ENCODE measurements around the gene NOTCH4. TPM values are rescaled to one million over a fixed set of nuclear protein-coding genes. Genes with fewer than 3 reads are reported as not detected.
A peak's percentile ranks its signal among the peaks of the same experiment; 100 is the strongest.

The NOTCH4 gene
- total and polyA plus RNA-seq, 9 of the 15 experiments (the other 6 are each of a cell fraction or from before 2014, with no cell fraction given): 0.24 to 4.3 (median 1.7) TPM

DNA sequence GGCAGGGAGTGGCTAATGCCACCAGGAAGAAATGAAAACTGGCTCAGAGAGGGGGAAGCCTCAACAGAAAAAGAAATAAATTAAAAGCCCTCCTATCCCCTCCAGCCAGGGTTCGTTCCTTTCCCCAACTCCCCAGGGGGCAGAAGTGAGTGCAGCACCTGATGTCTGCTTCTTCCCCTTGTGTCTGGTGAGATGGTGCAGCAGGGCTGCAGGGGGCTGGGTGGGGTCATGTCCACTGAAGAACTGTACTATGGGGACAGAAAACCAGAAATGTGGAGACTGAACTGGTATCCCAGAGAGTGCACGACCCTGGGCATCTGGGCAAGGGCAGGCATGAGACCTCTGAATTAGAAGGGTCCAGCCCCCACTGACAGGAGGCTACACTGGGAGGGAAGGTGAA is 55.5 kb downstream of the NOTCH4 start (continued):
- TF ChIP-seq, protein P1, sequence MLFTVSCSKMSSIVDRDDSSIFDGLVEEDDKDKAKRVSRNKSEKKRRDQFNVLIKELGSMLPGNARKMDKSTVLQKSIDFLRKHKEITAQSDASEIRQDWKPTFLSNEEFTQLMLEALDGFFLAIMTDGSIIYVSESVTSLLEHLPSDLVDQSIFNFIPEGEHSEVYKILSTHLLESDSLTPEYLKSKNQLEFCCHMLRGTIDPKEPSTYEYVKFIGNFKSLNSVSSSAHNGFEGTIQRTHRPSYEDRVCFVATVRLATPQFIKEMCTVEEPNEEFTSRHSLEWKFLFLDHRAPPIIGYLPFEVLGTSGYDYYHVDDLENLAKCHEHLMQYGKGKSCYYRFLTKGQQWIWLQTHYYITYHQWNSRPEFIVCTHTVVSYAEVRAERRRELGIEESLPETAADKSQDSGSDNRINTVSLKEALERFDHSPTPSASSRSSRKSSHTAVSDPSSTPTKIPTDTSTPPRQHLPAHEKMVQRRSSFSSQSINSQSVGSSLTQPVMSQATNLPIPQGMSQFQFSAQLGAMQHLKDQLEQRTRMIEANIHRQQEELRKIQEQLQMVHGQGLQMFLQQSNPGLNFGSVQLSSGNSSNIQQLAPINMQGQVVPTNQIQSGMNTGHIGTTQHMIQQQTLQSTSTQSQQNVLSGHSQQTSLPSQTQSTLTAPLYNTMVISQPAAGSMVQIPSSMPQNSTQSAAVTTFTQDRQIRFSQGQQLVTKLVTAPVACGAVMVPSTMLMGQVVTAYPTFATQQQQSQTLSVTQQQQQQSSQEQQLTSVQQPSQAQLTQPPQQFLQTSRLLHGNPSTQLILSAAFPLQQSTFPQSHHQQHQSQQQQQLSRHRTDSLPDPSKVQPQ (CRISPR knock-in tag; IDR thresholded peaks at IDR 0.05; ENCODE audit: borderline replicate concordance): no peak
- TF ChIP-seq GTF2A2 (tag; IDR thresholded peaks at IDR 0.05): no peak
- TF ChIP-seq, protein P2, sequence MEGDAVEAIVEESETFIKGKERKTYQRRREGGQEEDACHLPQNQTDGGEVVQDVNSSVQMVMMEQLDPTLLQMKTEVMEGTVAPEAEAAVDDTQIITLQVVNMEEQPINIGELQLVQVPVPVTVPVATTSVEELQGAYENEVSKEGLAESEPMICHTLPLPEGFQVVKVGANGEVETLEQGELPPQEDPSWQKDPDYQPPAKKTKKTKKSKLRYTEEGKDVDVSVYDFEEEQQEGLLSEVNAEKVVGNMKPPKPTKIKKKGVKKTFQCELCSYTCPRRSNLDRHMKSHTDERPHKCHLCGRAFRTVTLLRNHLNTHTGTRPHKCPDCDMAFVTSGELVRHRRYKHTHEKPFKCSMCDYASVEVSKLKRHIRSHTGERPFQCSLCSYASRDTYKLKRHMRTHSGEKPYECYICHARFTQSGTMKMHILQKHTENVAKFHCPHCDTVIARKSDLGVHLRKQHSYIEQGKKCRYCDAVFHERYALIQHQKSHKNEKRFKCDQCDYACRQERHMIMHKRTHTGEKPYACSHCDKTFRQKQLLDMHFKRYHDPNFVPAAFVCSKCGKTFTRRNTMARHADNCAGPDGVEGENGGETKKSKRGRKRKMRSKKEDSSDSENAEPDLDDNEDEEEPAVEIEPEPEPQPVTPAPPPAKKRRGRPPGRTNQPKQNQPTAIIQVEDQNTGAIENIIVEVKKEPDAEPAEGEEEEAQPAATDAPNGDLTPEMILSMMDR (IDR thresholded peaks at IDR 0.05 in 2 of 3, conservative IDR thresholded peaks at IDR 0.05 in 1 of 3; ENCODE audit: insufficient read depth in 2 of 3, low read depth in 1 of 3, low read length in 3 of 3): peak; percentile 38 to 52 (median 43)
- no peak for TF ChIP-seq ZNF699 (CRISPR knock-in tag; IDR thresholded peaks at IDR 0.05; ENCODE audit: insufficient replicate concordance)
- TF ChIP-seq RBM22 (IDR thresholded peaks at IDR 0.05; ENCODE audit: low read depth, low read length, poor library complexity, severe bottlenecking): no peak
- TF ChIP-seq MTA1 (IDR thresholded peaks at IDR 0.05; ENCODE audit: borderline replicate concordance): no peak
- TF ChIP-seq HNRNPLL (IDR thresholded peaks at IDR 0.05; ENCODE audit: low read depth, low read length, poor library complexity, severe bottlenecking): peak; percentile 31
- 0 out of 2 replicates have a peak, but pooled peaks have one; percentile 24 for TF ChIP-seq GTF2E2 (tag; IDR thresholded peaks at IDR 0.05)
- TF ChIP-seq CEBPB (tag; IDR thresholded peaks at IDR 0.05): no peak
- TF ChIP-seq PHB (CRISPR knock-in tag; IDR thresholded peaks at IDR 0.05): peak; percentile 90; the same call in 1 of the 2 replicates
- no peak for TF ChIP-seq GTF2F1 (IDR thresholded peaks at IDR 0.05; ENCODE audit: low read depth, low read length)
- TF ChIP-seq RAD21 (CRISPR knock-in tag; conservative IDR thresholded peaks at IDR 0.05 in 1 of 2, IDR thresholded peaks at IDR 0.05 in 1 of 2): 0 out of 4 replicates have a peak, but pooled peaks of 1 of the 2 experiments have one; percentile 9
- 0 out of 2 replicates have a peak, but pooled peaks have one; percentile 29 for TF ChIP-seq ELF2 (CRISPR knock-in tag; IDR thresholded peaks at IDR 0.05)
- TF ChIP-seq ZNF436 (CRISPR knock-in tag; IDR thresholded peaks at IDR 0.05): no peak
- TF ChIP-seq, protein P3, sequence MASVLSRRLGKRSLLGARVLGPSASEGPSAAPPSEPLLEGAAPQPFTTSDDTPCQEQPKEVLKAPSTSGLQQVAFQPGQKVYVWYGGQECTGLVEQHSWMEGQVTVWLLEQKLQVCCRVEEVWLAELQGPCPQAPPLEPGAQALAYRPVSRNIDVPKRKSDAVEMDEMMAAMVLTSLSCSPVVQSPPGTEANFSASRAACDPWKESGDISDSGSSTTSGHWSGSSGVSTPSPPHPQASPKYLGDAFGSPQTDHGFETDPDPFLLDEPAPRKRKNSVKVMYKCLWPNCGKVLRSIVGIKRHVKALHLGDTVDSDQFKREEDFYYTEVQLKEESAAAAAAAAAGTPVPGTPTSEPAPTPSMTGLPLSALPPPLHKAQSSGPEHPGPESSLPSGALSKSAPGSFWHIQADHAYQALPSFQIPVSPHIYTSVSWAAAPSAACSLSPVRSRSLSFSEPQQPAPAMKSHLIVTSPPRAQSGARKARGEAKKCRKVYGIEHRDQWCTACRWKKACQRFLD (CRISPR knock-in tag; IDR thresholded peaks at IDR 0.05): no peak
- no peak for TF ChIP-seq KLF6 (CRISPR knock-in tag; IDR thresholded peaks at IDR 0.05; ENCODE audit: borderline replicate concordance)
- no peak for TF ChIP-seq LEF1 (IDR thresholded peaks at IDR 0.05)
- TF ChIP-seq ZNF23 (CRISPR knock-in tag; IDR thresholded peaks at IDR 0.05): peak; percentile 4; the same call in 1 of the 2 replicates
- no peak for TF ChIP-seq ZBTB7A (IDR thresholded peaks at IDR 0.05; ENCODE audit: borderline replicate concordance, control insufficient read depth, low read depth, low read length)
- no peak for TF ChIP-seq YBX1 (IDR thresholded peaks at IDR 0.05)
- TF ChIP-seq ZNF551 (CRISPR knock-in tag; IDR thresholded peaks at IDR 0.05): no peak
- no peak for TF ChIP-seq ETV5 (CRISPR knock-in tag; IDR thresholded peaks at IDR 0.05; ENCODE audit: low read depth)
- no peak for TF ChIP-seq HDAC6 (IDR thresholded peaks at IDR 0.05; ENCODE audit: low read depth, low read length)
- TF ChIP-seq SMC3 (conservative IDR thresholded peaks at IDR 0.05; ENCODE audit: insufficient read depth, low read depth, low read length): no peak

Data from K562 (cell line).